A172 (cell line): ENCODE results near the gene TSPAN14. TPM values are rescaled to one million over a fixed set of nuclear protein-coding genes. Genes with fewer than 3 reads are reported as not detected.

Experiments used
- DNase-seq: peaks from one replicate; pipeline ENCODE4 v3.0.0-alpha.2; 2015; ENCODE audit warnings: low spot score
- total RNA-seq: library from RNA; depleted of rRNA; stranded (reverse); fragments of >200 nt; shearing (Covaris generic); gene quantifications from 2 replicates; pipeline ENCODE4 v1.2.3, GENCODE V29; 2014

The TSPAN14 gene
- total RNA-seq, 1 experiment from 2014 or later = 38.4 TPM

DNA sequence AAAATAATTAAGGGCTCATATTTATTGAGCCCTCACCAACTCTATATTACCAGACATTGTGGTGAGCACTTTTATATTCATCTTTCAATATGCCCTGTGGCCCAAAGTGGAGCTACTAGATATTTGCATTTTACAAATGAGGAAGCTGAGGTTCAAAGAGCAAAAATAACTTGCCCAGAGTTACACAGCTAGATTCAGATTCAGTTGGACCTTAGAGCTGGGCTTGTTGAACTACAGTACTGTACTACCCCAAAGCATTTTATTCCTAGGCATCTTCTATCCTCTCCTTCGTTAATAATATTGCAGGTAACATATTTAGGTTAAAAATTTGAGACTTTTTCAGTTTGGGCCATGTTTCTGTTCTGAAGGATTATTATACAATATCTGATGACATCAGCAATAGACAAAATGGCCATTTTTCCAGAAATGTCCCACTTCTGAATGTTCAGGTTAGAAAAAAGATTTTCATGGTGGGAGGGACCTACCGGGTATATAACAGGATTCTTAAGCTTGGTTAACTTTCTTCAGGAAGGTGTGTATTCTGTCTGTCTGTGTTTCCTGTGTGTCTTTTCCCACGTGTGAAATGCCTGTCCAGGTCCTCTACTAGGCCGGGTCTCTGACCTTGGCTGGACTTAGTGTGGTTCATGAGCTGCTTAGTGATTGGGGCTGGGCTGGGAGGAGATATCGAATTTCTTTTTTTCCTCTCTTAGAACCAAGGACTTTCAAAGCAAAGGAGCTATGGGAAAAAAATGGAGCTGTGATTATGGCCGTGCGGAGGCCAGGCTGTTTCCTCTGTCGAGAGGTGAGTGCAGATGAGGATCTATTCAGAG is 32.2 kb upstream of the TSPAN14 start:
- DNase-seq = no peak

DNA sequence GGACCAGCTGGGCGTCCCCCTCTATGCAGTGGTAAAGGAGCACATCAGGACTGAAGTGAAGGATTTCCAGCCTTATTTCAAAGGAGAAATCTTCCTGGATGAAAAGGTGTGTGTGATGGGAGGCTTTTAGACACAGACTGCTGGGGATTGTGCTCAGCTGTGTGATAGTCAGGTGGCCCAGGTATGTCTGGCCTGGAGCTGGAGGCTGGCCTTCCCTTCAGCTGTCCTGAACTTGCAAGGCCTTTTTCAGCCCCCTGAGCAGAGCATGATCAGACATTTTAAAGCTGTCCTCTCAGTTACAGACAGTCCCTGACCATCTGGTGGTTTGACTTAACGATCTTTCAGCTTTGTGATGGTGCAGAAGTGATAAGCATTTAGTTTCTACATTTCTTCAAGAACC is 28.2 kb upstream of the TSPAN14 start:
- no peak for DNase-seq

GRCh38 chr10:80427541-80427940 is 26.6 kb upstream of the TSPAN14 start:
- DNase-seq = no peak

- DNase-seq = peak; percentile 84
These were observed 24.6 kb upstream of the TSPAN14 start for GRCh38 chr10:80429521-80429973.

- DNase-seq = no peak
These were observed 21.0 kb upstream of the TSPAN14 start for GRCh38 chr10:80433134-80433533.

GRCh38 chr10:80436446-80437098 is 17.5 kb upstream of the TSPAN14 start:
- no peak for DNase-seq

DNA sequence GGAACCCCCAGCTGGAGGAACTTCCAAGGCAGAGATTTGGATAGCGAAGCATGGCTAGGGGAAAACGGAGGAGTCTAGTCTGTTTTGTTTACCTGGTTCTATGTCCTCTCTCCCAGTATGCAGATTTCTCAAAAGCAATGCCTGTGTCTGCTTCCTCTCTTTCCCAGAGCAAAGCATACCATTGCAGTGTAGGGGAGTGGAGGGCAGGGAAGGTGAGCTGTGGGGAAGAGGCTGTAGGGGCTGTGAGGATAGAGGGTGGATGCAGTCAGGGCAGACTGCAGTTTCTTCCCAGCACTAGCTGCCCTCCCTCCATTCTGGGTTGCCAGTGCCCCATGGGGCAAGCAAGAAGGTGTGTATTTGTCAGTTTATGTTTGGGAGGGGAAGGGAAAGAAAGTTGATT is 16.9 kb upstream of the TSPAN14 start:
- no peak for DNase-seq

DNA sequence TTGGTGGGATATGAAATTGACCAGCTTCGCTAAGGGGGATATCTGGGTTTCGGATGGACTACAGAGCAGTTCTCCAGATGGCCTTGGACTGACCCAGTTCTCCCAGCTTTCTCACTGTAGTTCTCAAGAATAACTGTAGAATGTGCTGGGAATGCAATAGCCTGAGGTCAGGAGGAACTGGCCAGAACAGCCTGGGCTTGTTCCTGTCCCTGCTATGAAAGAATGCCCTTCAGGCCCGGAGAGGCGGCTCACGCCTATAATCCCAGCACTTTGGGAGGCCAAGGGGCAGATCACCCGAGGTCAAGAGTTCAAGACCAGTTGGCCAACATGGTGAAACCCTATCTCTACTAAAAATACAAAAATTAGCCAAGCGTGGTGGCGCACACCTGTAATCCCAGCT is 12.3 kb upstream of the TSPAN14 start:
- DNase-seq = no peak

GRCh38 chr10:80442879-80443278 is 11.2 kb upstream of the TSPAN14 start:
- DNase-seq = no peak

DNA sequence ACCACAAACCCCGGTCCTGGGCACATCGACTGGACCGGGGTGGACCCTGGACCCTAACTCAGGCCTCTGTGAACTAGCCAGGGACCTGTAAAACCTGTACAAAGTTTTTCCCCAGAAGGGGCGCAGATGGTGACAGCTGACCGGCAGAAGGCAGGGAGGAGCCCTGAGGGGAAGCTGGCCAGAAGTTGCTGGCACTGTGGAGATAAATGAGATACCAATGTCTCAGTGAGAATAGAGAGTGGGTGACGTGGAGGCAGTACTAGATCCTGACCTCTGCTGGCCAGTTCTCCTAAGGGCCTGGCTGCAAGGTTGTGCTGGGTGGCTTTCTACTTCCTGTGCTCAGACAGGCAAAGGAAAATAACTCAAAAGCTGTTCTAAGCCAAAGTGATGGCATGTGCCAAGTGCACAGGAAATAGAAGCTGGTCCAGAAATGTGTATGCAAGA is 10.6 kb upstream of the TSPAN14 start:
- DNase-seq = peak; percentile 69

DNA sequence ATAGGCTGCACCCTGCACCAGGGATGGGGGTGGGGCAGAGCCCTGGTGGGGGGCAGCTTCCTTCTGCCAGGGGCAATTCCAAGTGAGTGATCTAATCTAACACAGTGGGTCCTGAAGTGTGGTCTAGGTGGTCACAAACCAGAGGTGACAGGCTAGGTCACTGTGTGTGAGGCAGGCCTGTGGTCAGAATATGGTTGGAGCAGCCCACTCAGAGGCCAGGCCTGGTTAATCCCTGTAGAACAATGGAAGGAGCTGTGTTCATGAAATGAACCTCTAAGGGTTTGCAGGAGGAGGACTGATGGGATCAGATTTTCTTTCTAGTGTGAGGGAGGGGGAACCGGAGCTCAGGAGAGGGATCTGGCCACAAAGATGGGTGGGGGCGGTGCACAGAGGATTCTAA is 10.0 kb upstream of the TSPAN14 start:
- no peak for DNase-seq

- peak; percentile 76 for DNase-seq
These were observed 9.3 kb upstream of the TSPAN14 start for GRCh38 chr10:80444646-80445319.

DNA sequence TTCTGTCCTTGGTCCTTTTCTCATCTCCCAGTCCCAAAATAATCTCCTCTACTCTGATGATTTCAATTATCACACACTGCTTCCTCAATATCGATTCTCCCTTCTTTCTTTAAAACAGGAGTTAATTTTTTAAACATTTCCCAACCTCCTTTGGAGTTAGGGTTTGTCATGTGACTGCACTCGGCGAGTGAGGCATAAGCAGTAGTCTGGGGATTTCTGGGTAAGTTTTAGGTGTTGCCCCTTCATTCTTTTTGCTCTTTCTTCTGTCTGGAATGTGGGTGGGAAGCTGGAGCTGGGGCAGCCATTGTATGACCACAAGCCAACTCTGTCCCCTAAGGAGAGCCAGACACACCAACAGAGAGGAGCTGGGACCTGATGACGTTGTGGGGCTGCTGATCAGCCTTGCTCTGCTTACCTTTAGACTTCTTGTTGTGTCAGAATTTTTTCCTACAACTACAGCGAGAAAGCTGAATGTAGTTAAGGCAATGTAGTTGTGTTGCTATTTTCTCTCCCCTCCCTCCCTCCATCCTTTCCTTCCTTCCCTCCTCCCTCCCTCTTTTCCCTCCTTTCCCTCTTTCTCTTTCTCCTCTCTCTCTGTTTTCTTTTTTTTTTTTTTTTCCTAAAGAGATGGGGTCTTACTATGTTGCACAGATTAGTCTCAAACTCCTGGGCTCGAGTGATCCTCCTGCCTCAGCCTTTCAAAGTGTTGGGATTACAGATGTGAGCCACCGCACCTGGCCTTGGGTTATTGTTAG is 6.5 kb upstream of the TSPAN14 start:
- no peak for DNase-seq

DNA sequence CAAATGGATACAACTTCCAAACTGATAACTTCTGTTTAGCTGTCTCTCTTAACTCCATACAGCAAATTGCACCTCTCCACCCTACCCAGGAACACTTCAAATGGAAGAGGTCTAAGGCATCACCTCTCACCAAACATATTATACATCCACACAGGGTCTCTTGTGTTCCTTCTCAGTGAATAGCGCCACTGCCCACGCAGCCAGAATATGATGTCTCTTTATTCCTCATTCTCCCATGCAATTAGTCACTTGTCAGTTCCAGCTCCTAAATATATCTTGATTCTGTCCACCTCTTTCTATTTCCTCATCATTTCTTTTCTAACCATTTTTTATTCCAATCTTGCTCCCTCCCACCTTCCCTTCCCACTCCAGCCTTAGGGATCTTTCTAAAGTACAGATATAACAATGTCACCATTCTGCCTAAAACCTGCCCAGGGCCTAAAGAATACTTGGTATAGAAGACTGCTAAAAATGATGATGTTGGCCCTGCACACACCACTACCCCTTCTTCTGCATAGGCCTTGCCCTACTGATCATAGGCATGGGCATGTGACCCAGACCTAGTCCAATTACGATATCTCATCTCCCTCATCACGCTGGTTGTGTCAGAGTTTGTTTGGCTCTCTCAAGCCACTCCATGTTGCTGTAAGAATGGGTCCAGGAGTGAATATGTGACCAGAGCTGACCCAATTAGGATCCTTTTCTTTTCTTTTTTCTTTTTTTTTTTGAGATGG is 5.7 kb upstream of the TSPAN14 start:
- DNase-seq = no peak

- no peak for DNase-seq
These were observed 4.6 kb upstream of the TSPAN14 start for GRCh38 chr10:80449520-80449919.

DNA sequence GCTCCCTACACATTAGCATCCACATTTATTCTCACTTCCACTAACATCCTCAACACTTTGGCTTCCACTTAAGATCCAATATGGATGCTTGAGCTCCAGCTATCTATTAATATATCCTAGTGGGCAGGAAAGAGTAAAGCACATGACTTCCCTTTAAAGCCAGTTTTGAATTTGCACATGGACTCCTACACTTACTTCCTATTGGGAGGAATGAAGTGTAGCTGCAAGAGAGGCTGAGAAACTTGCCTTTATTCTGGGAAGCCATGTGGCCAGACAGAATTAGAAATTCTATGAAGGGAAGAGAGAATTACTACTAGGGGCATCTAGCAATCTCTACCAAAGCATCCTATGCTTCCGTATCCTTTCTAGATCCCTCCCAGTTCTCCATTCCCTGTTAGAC is 3.0 kb upstream of the TSPAN14 start:
- no peak for DNase-seq

DNA sequence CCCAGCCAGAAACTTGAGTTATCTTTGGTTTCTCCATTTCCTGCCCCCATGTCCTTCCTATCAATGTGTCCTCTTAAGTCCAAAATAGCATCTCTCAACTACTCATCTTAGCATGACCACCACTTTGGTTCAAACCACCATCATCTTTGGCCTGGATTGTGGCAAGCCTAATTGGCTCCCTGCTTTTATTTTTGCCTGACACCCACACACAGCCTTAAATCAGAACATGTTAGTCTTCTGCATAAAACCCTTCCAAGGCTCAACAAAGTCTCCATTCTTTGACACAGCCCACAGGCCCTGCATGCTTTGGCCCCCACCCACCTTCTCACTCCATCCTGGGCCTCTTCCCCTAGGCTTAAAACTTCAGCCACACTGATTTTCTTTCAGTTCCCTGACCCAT is 2.0 kb upstream of the TSPAN14 start:
- DNase-seq = no peak

DNA sequence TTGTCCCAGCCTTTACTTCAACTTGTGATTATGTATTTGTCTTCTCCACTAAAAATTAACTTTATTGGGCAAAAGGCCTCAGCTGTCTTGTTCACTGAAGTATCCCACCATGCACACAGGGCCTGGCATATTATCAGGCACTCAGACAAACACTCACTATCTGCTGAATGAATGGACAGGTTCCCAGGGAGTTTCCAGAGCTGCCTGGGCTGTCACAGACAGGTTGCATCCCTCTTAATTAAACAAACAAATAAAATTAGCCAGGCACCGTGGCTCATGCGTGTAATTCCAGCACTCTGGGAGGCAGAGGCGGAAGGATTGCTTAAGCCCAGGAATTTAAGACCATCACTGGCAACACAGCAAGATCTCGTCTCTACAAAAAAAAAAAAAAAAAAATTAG is 1.5 kb upstream of the TSPAN14 start:
- no peak for DNase-seq

- peak; percentile 17 for DNase-seq
These were observed 861 bp upstream of the TSPAN14 start for GRCh38 chr10:80453056-80453841.
